ENCODE data around the gene BIRC2.

DNA sequence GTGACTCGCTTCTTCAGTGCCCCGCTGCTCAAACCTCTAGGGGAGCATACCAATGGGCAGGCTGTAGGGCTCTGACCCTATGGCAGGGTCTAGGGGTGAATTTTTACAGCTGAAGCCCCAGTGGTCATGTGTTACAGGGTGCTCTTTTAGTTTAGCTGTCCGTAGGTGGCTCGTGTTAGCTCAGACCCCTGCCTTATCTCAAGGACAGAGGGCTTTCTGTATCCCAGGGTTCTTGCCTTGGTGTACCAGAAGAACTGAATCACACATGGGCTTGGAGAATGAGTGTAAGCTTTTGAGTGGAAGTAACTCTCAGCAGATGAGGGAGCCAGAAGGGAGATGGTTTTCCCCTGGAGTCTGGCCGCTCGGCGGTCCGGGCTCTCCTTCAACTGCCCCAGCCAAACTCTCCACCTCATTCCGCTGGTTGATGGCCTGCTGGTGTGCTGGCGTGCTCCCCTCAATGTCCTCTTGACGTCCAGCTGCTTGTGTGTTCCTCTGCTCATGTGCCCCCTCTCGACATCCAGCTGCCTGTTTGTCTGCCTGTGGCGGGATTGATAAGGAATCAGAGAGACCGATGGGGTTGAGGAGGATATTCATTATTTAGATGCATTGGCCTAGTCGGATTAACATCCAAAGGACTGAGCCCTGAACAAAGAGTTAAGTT is 37.5 kb downstream of the BIRC2 start:
- no peak for TF ChIP-seq POLR2A (IDR thresholded peaks at IDR 0.05; ENCODE audit: borderline replicate concordance, extremely low read depth, insufficient read depth, insufficient read length)
- TF ChIP-seq, protein P1, sequence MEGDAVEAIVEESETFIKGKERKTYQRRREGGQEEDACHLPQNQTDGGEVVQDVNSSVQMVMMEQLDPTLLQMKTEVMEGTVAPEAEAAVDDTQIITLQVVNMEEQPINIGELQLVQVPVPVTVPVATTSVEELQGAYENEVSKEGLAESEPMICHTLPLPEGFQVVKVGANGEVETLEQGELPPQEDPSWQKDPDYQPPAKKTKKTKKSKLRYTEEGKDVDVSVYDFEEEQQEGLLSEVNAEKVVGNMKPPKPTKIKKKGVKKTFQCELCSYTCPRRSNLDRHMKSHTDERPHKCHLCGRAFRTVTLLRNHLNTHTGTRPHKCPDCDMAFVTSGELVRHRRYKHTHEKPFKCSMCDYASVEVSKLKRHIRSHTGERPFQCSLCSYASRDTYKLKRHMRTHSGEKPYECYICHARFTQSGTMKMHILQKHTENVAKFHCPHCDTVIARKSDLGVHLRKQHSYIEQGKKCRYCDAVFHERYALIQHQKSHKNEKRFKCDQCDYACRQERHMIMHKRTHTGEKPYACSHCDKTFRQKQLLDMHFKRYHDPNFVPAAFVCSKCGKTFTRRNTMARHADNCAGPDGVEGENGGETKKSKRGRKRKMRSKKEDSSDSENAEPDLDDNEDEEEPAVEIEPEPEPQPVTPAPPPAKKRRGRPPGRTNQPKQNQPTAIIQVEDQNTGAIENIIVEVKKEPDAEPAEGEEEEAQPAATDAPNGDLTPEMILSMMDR (IDR thresholded peaks at IDR 0.05 in 2 of 3, conservative IDR thresholded peaks at IDR 0.05 in 1 of 3; ENCODE audit: borderline replicate concordance in 1 of 3, insufficient read depth in 1 of 3, low read depth in 2 of 3, low read length in 2 of 3) = no peak
- no peak for TF ChIP-seq EZH2phosphoT487 (IDR thresholded peaks at IDR 0.05; ENCODE audit: borderline replicate concordance)
- no peak for TF ChIP-seq POLR2AphosphoS5 (IDR thresholded peaks at IDR 0.05; ENCODE audit: low read depth, low read length)
- TF ChIP-seq CEBPB (IDR thresholded peaks at IDR 0.05; ENCODE audit: low read depth) = no peak
- TF ChIP-seq, protein P2, sequence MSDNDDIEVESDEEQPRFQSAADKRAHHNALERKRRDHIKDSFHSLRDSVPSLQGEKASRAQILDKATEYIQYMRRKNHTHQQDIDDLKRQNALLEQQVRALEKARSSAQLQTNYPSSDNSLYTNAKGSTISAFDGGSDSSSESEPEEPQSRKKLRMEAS (IDR thresholded peaks at IDR 0.05) = no peak
- TF ChIP-seq SRF (IDR thresholded peaks at IDR 0.05; ENCODE audit: low read depth) = no peak
- TF ChIP-seq RAD21 (IDR thresholded peaks at IDR 0.05; ENCODE audit: low read depth) = no peak
- TF ChIP-seq SIN3A (IDR thresholded peaks at IDR 0.05; ENCODE audit: low read depth) = no peak

Measured in HCT116 (cell line).